GM18505 (cell line): ENCODE measurements around the gene AMH.

Source experiments
- ATAC-seq: cut with Tn5 transposase; IDR thresholded peaks from one replicate; pipeline ENCODE4 v1.9.1; 2021; ENCODE audit not compliant: unreplicated experiment
- POLR2A ChIP-seq: IDR thresholded peaks from 4 replicates; pipeline ENCODE4 v1.6.1; 2011; ENCODE audit warnings: borderline replicate concordance; ENCODE audit not compliant: insufficient read depth, insufficient read length; ENCODE audit errors: extremely low read depth

AMH gene

GRCh38 chr19:2290441-2291184 is 41.5 kb downstream of the AMH start:
- ATAC-seq = no peak
- TF ChIP-seq POLR2A = no peak

GRCh38 chr19:2291185-2291751 is 42.1 kb downstream of the AMH start:
- no peak for TF ChIP-seq POLR2A
- no peak for ATAC-seq

- ATAC-seq = no peak
- no peak for TF ChIP-seq POLR2A
These were observed 45.7 kb downstream of the AMH start for GRCh38 chr19:2294687-2295335.

GRCh38 chr19:2296141-2296540 is 47.0 kb downstream of the AMH start:
- no peak for TF ChIP-seq POLR2A
- no peak for ATAC-seq

- no peak for TF ChIP-seq POLR2A
- ATAC-seq = no peak
These were observed 51.4 kb downstream of the AMH start for GRCh38 chr19:2300533-2300932.
